Measurements from ENCODE around the gene PODN. TPM values are rescaled to one million over a fixed set of nuclear protein-coding genes. Genes with fewer than 3 reads are reported as not detected.

Gene PODN
- total and polyA plus RNA-seq, 2 donors (not counting 3 experiments of a cell fraction or from before 2014, with no cell fraction given): 1.3 to 1.5 TPM

DNA sequence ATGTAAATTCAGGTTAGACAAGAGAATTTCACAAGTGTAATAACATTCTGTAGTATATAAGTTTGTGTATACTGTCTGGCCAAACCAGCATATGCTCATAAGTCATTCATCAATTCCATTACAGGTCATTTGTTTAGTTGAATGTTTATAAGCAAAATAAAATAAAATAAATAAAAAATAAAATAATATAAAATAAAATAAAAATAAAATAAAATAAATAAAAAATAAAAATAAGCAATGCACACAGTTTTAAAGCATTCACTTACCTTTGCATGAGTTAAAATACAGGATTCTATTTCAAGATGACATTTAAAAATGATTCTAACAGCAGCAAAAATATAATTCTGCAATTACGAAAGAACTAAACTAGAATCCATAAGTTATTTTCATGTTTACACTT lies 9.9 kb downstream of the PODN start:
- BruUV-seq (replicated peaks): no TSS peak
- no peaks in the 10 kb centered on the region for H3K4me1 ChIP-seq (ENCODE audit: control insufficient read depth, extremely low read depth, insufficient read depth, low read length)
- H3K9ac ChIP-seq (replicated peaks; ENCODE audit: extremely low read depth, insufficient read depth, low read length): no peak overlapping the region
- TF ChIP-seq FOS (IDR thresholded peaks at IDR 0.05; ENCODE audit: borderline replicate concordance, insufficient read depth, low read length): no peak
- TF ChIP-seq JUN (IDR thresholded peaks at IDR 0.05; ENCODE audit: borderline replicate concordance, insufficient read depth, insufficient read length, low read depth): no peak
- no peak for TF ChIP-seq EZH2 (IDR thresholded peaks at IDR 0.05; ENCODE audit: borderline replicate concordance, low read depth, low read length, severe bottlenecking)
- FAIRE-seq: no peak
- no peak overlapping the region for H3K27ac ChIP-seq (ENCODE audit: insufficient read depth, low read depth, low read length)
- no peak overlapping the region for H3K4me2 ChIP-seq (ENCODE audit: insufficient read depth, low read length)
- H3K9me1 ChIP-seq (replicated peaks; ENCODE audit: control insufficient read depth, extremely low read depth, insufficient read depth, low read length): no peaks in the 10 kb centered on the region
- H3K27me3 ChIP-seq (ENCODE audit: control insufficient read depth in 2 of 2, insufficient read depth in 2 of 2, low read length in 2 of 2): no peaks in the 10 kb centered on the region
- no peak overlapping the region for H3K4me3 ChIP-seq (replicated peaks in 1 of 3; ENCODE audit: insufficient read depth in 1 of 3, low read depth in 1 of 3, low read length in 3 of 3)
- dilution Hi-C loops (cut with MboI; ENCODE audit: extremely low pct_ligation_motif_present, low sequenced_read_pairs): no loop called here
- no peak overlapping the region for H2AFZ ChIP-seq (ENCODE audit: low read depth, low read length)
- no peaks in the 10 kb centered on the region for H3K36me3 ChIP-seq (ENCODE audit: control insufficient read depth in 2 of 2, extremely low read depth in 1 of 2, insufficient read depth in 2 of 2, low read length in 2 of 2)
- CTCF ChIA-PET: interaction anchor here (1.1 to 1.5 kb wide), 3 partner anchors 16 to 110 kb away, joined by 3 to 4 read pairs (median 4); no protein-coding TSS in a partner anchor
- POLR2A ChIA-PET: no interaction called here
- H3K79me2 ChIP-seq (ENCODE audit: control insufficient read depth, insufficient read depth, low read length): no peaks in the 10 kb centered on the region
- no peak for DNase-seq (ENCODE audit: low read depth, low spot score)
- H3K9me3 ChIP-seq (replicated peaks; ENCODE audit: control insufficient read depth, insufficient read depth, low read length): no peaks in the 10 kb centered on the region
- no peaks in the 10 kb centered on the region for H4K20me1 ChIP-seq (replicated peaks; ENCODE audit: control insufficient read depth, extremely low read depth, insufficient read depth, low read length)
- intact Hi-C loops (cut with micrococcal nuclease): no loop called here

DNA sequence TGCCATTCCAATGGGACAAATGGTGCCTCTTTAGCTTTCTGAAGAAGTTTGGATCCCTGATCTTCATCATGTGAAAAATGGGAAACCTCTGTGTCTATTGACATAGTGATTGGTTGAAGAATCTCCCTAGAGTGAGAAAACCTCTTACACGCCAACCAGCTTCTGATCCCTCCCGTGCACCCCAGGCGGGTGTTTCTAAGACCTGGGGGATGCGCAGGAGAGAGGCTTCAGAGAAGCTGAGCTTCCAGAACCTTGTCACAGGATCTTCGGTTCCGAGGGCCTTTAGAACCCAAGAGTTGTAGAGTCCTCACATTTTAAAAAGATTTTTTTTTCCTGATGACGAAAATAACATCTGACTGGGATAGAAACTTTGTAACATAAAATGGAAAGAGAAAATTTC lies 11.3 kb downstream of the PODN start:
- Histone ChIP-seq H3K27ac (ENCODE audit: insufficient read depth, low read depth, low read length) (no peak overlapping the region), H3K79me2 (ENCODE audit: control insufficient read depth, insufficient read depth, low read length) (no peaks in the 10 kb centered on the region), H3K27me3 (ENCODE audit: control insufficient read depth in 2 of 2, insufficient read depth in 2 of 2, low read length in 2 of 2) (no peaks in the 10 kb centered on the region), H3K4me3 (replicated peaks in 1 of 3; ENCODE audit: insufficient read depth in 1 of 3, low read depth in 1 of 3, low read length in 3 of 3) (no peak overlapping the region), H3K36me3 (ENCODE audit: control insufficient read depth in 2 of 2, extremely low read depth in 1 of 2, insufficient read depth in 2 of 2, low read length in 2 of 2) (no peaks in the 10 kb centered on the region), H3K9me3 (replicated peaks; ENCODE audit: control insufficient read depth, insufficient read depth, low read length) (no peaks in the 10 kb centered on the region), H4K20me1 (replicated peaks; ENCODE audit: control insufficient read depth, extremely low read depth, insufficient read depth, low read length) (no peaks in the 10 kb centered on the region), H2AFZ (ENCODE audit: low read depth, low read length) (no peak overlapping the region), H3K4me1 (ENCODE audit: control insufficient read depth, extremely low read depth, insufficient read depth, low read length) (no peaks in the 10 kb centered on the region), H3K9me1 (replicated peaks; ENCODE audit: control insufficient read depth, extremely low read depth, insufficient read depth, low read length) (no peaks in the 10 kb centered on the region), H3K4me2 (ENCODE audit: insufficient read depth, low read length) (no peak overlapping the region), H3K9ac (replicated peaks; ENCODE audit: extremely low read depth, insufficient read depth, low read length) (no peak overlapping the region)
- BruUV-seq (replicated peaks): no TSS peak
- ChIA-PET CTCF (no interaction called here), POLR2A (no interaction called here)
- dilution Hi-C loops (cut with MboI; ENCODE audit: extremely low pct_ligation_motif_present, low sequenced_read_pairs) (no loop called here), intact Hi-C loops (cut with micrococcal nuclease) (no loop called here)
- no peak for FAIRE-seq
- TF ChIP-seq EZH2 (IDR thresholded peaks at IDR 0.05; ENCODE audit: borderline replicate concordance, low read depth, low read length, severe bottlenecking) (no peak), POLR2A (IDR thresholded peaks at IDR 0.05; ENCODE audit: low read depth, low read length) (no peak), POLR2AphosphoS5 (IDR thresholded peaks at IDR 0.05; ENCODE audit: insufficient read depth, low read depth, low read length) (no peak), GATA2 (IDR thresholded peaks at IDR 0.05; ENCODE audit: insufficient read depth, insufficient read length, low read depth, low read length) (no peak)
- TF ChIP-seq, protein P1, sequence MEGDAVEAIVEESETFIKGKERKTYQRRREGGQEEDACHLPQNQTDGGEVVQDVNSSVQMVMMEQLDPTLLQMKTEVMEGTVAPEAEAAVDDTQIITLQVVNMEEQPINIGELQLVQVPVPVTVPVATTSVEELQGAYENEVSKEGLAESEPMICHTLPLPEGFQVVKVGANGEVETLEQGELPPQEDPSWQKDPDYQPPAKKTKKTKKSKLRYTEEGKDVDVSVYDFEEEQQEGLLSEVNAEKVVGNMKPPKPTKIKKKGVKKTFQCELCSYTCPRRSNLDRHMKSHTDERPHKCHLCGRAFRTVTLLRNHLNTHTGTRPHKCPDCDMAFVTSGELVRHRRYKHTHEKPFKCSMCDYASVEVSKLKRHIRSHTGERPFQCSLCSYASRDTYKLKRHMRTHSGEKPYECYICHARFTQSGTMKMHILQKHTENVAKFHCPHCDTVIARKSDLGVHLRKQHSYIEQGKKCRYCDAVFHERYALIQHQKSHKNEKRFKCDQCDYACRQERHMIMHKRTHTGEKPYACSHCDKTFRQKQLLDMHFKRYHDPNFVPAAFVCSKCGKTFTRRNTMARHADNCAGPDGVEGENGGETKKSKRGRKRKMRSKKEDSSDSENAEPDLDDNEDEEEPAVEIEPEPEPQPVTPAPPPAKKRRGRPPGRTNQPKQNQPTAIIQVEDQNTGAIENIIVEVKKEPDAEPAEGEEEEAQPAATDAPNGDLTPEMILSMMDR (IDR thresholded peaks at IDR 0.05; ENCODE audit: extremely low read depth in 1 of 2, insufficient read depth in 1 of 2, low read depth in 1 of 2, low read length in 2 of 2): no peak
- DNase-seq (ENCODE audit: low read depth, low spot score): no peak
